ENCODE measurements around the gene TTC1.
A peak's percentile ranks its signal among the peaks of the same experiment; 100 is the strongest.
"Not testable (repeated sequence)": the region's sequence is repeated elsewhere in the genome, so short reads cannot be mapped to it uniquely, and the experiment has no call there.

TTC1 gene

GRCh38 chr5:159978358-159978757 lies 30.6 kb upstream of the TTC1 start:
- no peak for TF ChIP-seq ZNF274 (IDR thresholded peaks at IDR 0.05; ENCODE audit: low read depth, low read length)

GRCh38 chr5:159982421-159983173 lies 26.3 kb upstream of the TTC1 start:
- H3K4me3 ChIP-seq (ENCODE audit: low read length), result no peak overlapping the region
- no peak for TF ChIP-seq ZNF274 (IDR thresholded peaks at IDR 0.05; ENCODE audit: low read depth, low read length)

More at GRCh38 chr5:159978358-159978757, 30.6 kb upstream of the TTC1 start:
- no peak overlapping the region for H3K4me3 ChIP-seq (ENCODE audit: low read length)

- TF ChIP-seq ZNF274 (IDR thresholded peaks at IDR 0.05; ENCODE audit: low read depth, low read length), result no peak
- peak overlapping the region; percentile 17; the same call in 1 of the 2 replicates for H3K4me3 ChIP-seq (ENCODE audit: low read length)
Observed at GRCh38 chr5:159987031-159987674, 21.8 kb upstream of the TTC1 start.

GRCh38 chr5:159990506-159990905 lies 18.4 kb upstream of the TTC1 start:
- H3K4me3 ChIP-seq (ENCODE audit: low read length), result no peak overlapping the region
- no peak for TF ChIP-seq ZNF274 (IDR thresholded peaks at IDR 0.05; ENCODE audit: low read depth, low read length)

- TF ChIP-seq ZNF274 (IDR thresholded peaks at IDR 0.05; ENCODE audit: low read depth, low read length), result no peak
- H3K4me3 ChIP-seq (ENCODE audit: low read length), result no peak overlapping the region
Observed at GRCh38 chr5:159992566-159992965, 16.4 kb upstream of the TTC1 start.

GRCh38 chr5:159993194-159993593 lies 15.7 kb upstream of the TTC1 start:
- no peak for TF ChIP-seq ZNF274 (IDR thresholded peaks at IDR 0.05; ENCODE audit: low read depth, low read length)
- no peak overlapping the region for H3K4me3 ChIP-seq (ENCODE audit: low read length)

- no peak for TF ChIP-seq ZNF274 (IDR thresholded peaks at IDR 0.05; ENCODE audit: low read depth, low read length)
- no peak overlapping the region for H3K4me3 ChIP-seq (ENCODE audit: low read length)
Observed at GRCh38 chr5:159995907-159996306, 13.0 kb upstream of the TTC1 start.

- TF ChIP-seq ZNF274 (IDR thresholded peaks at IDR 0.05; ENCODE audit: low read depth, low read length), result no peak
- H3K4me3 ChIP-seq (ENCODE audit: low read length), result no peak overlapping the region
Observed at GRCh38 chr5:160001457-160001856, 7.5 kb upstream of the TTC1 start.

GRCh38 chr5:160007514-160007913 lies 1.4 kb upstream of the TTC1 start:
- no peak for TF ChIP-seq ZNF274 (IDR thresholded peaks at IDR 0.05; ENCODE audit: low read depth, low read length)

GRCh38 chr5:160008529-160008876 lies 436 bp upstream of the TTC1 start:
- not testable (repeated sequence) for H3K4me3 ChIP-seq (ENCODE audit: low read length)

More at GRCh38 chr5:160007514-160007913, 1.4 kb upstream of the TTC1 start:
- no peak overlapping the region for H3K4me3 ChIP-seq (ENCODE audit: low read length)

- H3K4me3 ChIP-seq (ENCODE audit: low read length), result peak overlapping the region; percentile 99
- TF ChIP-seq ZNF274 (IDR thresholded peaks at IDR 0.05; ENCODE audit: low read depth, low read length), result no peak
Observed at GRCh38 chr5:160009591-160009989, 651 bp downstream of the TTC1 start.

GRCh38 chr5:160011471-160011870 lies 2.5 kb downstream of the TTC1 start:
- no peak overlapping the region for H3K4me3 ChIP-seq (ENCODE audit: low read length)
- TF ChIP-seq ZNF274 (IDR thresholded peaks at IDR 0.05; ENCODE audit: low read depth, low read length), result no peak

GRCh38 chr5:160014197-160014596 lies 5.3 kb downstream of the TTC1 start:
- H3K4me3 ChIP-seq (ENCODE audit: low read length), result not testable (repeated sequence)

GRCh38 chr5:160018945-160019625 lies 10.1 kb downstream of the TTC1 start:
- no peak overlapping the region for H3K4me3 ChIP-seq (ENCODE audit: low read length)

GRCh38 chr5:160020266-160020770 lies 11.4 kb downstream of the TTC1 start:
- no peak overlapping the region for H3K4me3 ChIP-seq (ENCODE audit: low read length)
- TF ChIP-seq ZNF274 (IDR thresholded peaks at IDR 0.05; ENCODE audit: low read depth, low read length), result no peak

More at GRCh38 chr5:160018945-160019625, 10.1 kb downstream of the TTC1 start:
- TF ChIP-seq ZNF274 (IDR thresholded peaks at IDR 0.05; ENCODE audit: low read depth, low read length), result no peak
